Sigmoid colon (tissue), 7 donors: ENCODE measurements around the gene MED16. TPM values are rescaled to one million over a fixed set of nuclear protein-coding genes. Genes with fewer than 3 reads are reported as not detected.
"Not testable (repeated sequence)": the region's sequence is repeated elsewhere in the genome, so short reads cannot be mapped to it uniquely, and the experiment has no call there.

Experiments used
- DNase-seq: peaks from one replicate; pipeline ENCODE4 v3.0.0-alpha.2; 2019
- H3K27ac ChIP-seq, 4 donors: fragments of 200-600 bp; sonication (generic); one replicate each; pipeline ENCODE4 v1.5.1; 2016 to 2019; ENCODE audit warnings: mild to moderate bottlenecking in 1 of 4
- H3K27me3 ChIP-seq, 3 donors: fragments of 200-600 bp; sonication (generic); one replicate each; pipeline ENCODE4 v1.5.1; 2019; ENCODE audit warnings: mild to moderate bottlenecking in 1 of 3
- H3K36me3 ChIP-seq, 4 donors: fragments of 200-600 bp; sonication (generic); one replicate each; pipeline ENCODE4 v1.5.1; 2016 to 2019
- H3K4me1 ChIP-seq, 4 donors: fragments of 200-600 bp; sonication (generic); one replicate each; pipeline ENCODE4 v1.5.1; 2017 to 2019
- H3K4me3 ChIP-seq, 4 donors: fragments of 200-600 bp; sonication (generic); one replicate each; pipeline ENCODE4 v1.5.1; 2017 to 2019; ENCODE audit warnings: mild to moderate bottlenecking in 2 of 4, moderate library complexity in 1 of 4
- H3K9me3 ChIP-seq, 4 donors: fragments of 200-600 bp in 3 of 4; sonication (generic) in 3 of 4; one replicate each; pipeline versions ENCODE4 v1.5.1 to v1.6.1; 2013 to 2019
- CTCF ChIP-seq, 4 experiments: fragments of 450-650 bp in 3 of 4; fragments of 200-600 bp in 1 of 4; IDR thresholded peaks; one replicate each; pipeline ENCODE4 v1.5.1; 2016 to 2019; ENCODE audit warnings: antibody characterized with exemption in 4 of 4, mild to moderate bottlenecking in 3 of 4, moderate library complexity in 2 of 4
- EP300 ChIP-seq, 4 donors: sonication (generic); formaldehyde crosslinking; IDR thresholded peaks; one replicate each; pipeline ENCODE4 v1.6.1; 2017; ENCODE audit warnings: antibody characterized with exemption in 4 of 4
- POLR2A ChIP-seq, 2 donors: fragments of 450-650 bp; IDR thresholded peaks; one replicate each; pipeline ENCODE4 v1.6.1; 2016; ENCODE audit warnings: antibody characterized with exemption in 2 of 2, mild to moderate bottlenecking in 2 of 2, moderate library complexity in 2 of 2
- POLR2AphosphoS5 ChIP-seq, 4 donors: sonication (generic); formaldehyde crosslinking; IDR thresholded peaks; one replicate each; pipeline ENCODE4 v1.6.1; 2017; ENCODE audit warnings: antibody characterized with exemption in 4 of 4
- WGBS, 2 donors: extraction: QIAGEN DNeasy Blood & Tissue Kit; methylation state at CpG; one replicate each; pipeline ENCODE4 v1.1.7; 2013; 5-methylcytosine and 5-hydroxymethylcytosine counted together
- intact Hi-C: fragments of 100-400 bp; cut with DNase I; formaldehyde crosslinking; loops from one replicate; pipeline ENCODE4 v1.15.1; 2023
- polyA plus RNA-seq, 3 donors: library from polyadenylated mRNA; stranded (reverse); fragments of 200-250 nt; gene quantifications; one replicate each; pipeline ENCODE4 v1.2.3, GENCODE V29; 2013
- total RNA-seq, 4 donors: library from RNA; depleted of rRNA; stranded (reverse); fragments of >200 nt; gene quantifications; one replicate each; pipeline ENCODE4 v1.1.0, GENCODE V29; 2016
- donor health status: healthy with polysubstance abuse.
- donor health status: Bipolar disorder and iron deficiency.
- donor health status: healthy.

The MED16 gene
- total and polyA plus RNA-seq, 7 donors: 22.4 to 62.5 (median 33.2) TPM

- no peak for TF ChIP-seq POLR2A (IDR thresholded peaks at IDR 0.05)
- no peak for TF ChIP-seq EP300 (IDR thresholded peaks at IDR 0.05)
- no peak for TF ChIP-seq POLR2AphosphoS5 (IDR thresholded peaks at IDR 0.05)
- intact Hi-C loops: no loop called here
- no peak overlapping the region for H3K27ac ChIP-seq
- no peak for DNase-seq
- peaks cover 0 to 9% (median 6%) of the 10 kb centered on the region in 4 donors for H3K4me1 ChIP-seq
- no peak overlapping the region for H3K4me3 ChIP-seq
- 93% methylated on average over 11 of the region's 11 CpGs for WGBS, 2 donors
- H3K9me3 ChIP-seq: no peaks in the 10 kb centered on the region
- H3K36me3 ChIP-seq: peaks cover 0 to 30% (median 13%) of the 10 kb centered on the region in 4 donors
- no peaks in the 10 kb centered on the region for H3K27me3 ChIP-seq
Observed at GRCh38 chr19:896999-897398, 4.0 kb upstream of the MED16 start.

GRCh38 chr19:896434-896833, 3.4 kb upstream of the MED16 start:
- no peak for TF ChIP-seq POLR2AphosphoS5 (IDR thresholded peaks at IDR 0.05)
- TF ChIP-seq POLR2A (IDR thresholded peaks at IDR 0.05): no peak
- TF ChIP-seq CTCF (IDR thresholded peaks at IDR 0.05): no peak
- 96 to 97% methylated on average over 10 of the region's 10 CpGs for WGBS, 2 donors
- H3K9me3 ChIP-seq: no peaks in the 10 kb centered on the region
- intact Hi-C loops: no loop called here
- peaks cover 0 to 15% (median 11%) of the 10 kb centered on the region in 4 donors for H3K4me1 ChIP-seq
- DNase-seq: no peak
- H3K27me3 ChIP-seq: no peaks in the 10 kb centered on the region
- peaks cover 0 to 24% (median 10%) of the 10 kb centered on the region in 4 donors for H3K36me3 ChIP-seq
- no peak overlapping the region for H3K4me3 ChIP-seq
- H3K27ac ChIP-seq: no peak overlapping the region

- intact Hi-C loops: no loop called here
- WGBS, 2 donors: 2 to 6% methylated on average over 27 of the region's 27 CpGs
- peaks cover 0 to 36% (median 8%) of the 10 kb centered on the region in 4 donors for H3K36me3 ChIP-seq
Observed at GRCh38 chr19:892243-892893, 619 bp downstream of the MED16 start.

GRCh38 chr19:891421-892200, 1.4 kb downstream of the MED16 start:
- H3K9me3 ChIP-seq, H3K27me3 ChIP-seq, intact Hi-C loops, DNase-seq: not testable (repeated sequence)
- H3K27ac ChIP-seq: peak overlapping the region; percentile 89 to 92 (median 90)
- peak overlapping the region; percentile 76 to 96 (median 78) for H3K4me3 ChIP-seq
- H3K4me1 ChIP-seq: peaks cover 0 to 22% (median 18%) of the 10 kb centered on the region in 4 donors
- peaks cover 0 to 32% (median 8%) of the 10 kb centered on the region in 4 donors for H3K36me3 ChIP-seq
- 14 to 43% methylated on average over 50 of the region's 50 CpGs for WGBS, 2 donors

More at GRCh38 chr19:892243-892893, 619 bp downstream of the MED16 start:
- DNase-seq: no peak
- no peaks in the 10 kb centered on the region for H3K27me3 ChIP-seq
- H3K4me3 ChIP-seq: peak overlapping the region; percentile 76 to 96 (median 78)
- H3K4me1 ChIP-seq: peaks cover 0 to 22% (median 18%) of the 10 kb centered on the region in 4 donors
- no peaks in the 10 kb centered on the region for H3K9me3 ChIP-seq
- TF ChIP-seq EP300 (IDR thresholded peaks at IDR 0.05): no peak
- no peak for TF ChIP-seq POLR2AphosphoS5 (IDR thresholded peaks at IDR 0.05)
- TF ChIP-seq POLR2A (IDR thresholded peaks at IDR 0.05): no peak
- no peak for TF ChIP-seq CTCF (IDR thresholded peaks at IDR 0.05)
- H3K27ac ChIP-seq: peak overlapping the region; percentile 89 to 92 (median 90)

GRCh38 chr19:890831-891230, 2.2 kb downstream of the MED16 start:
- Histone ChIP-seq H3K27me3 (no peaks in the 10 kb centered on the region), H3K27ac (no peak overlapping the region), H3K36me3 (peaks cover 3 to 39% (median 15%) of the 10 kb centered on the region in 4 donors), H3K4me3 (no peak overlapping the region), H3K9me3 (no peaks in the 10 kb centered on the region), H3K4me1 (peaks cover 0 to 22% (median 18%) of the 10 kb centered on the region in 4 donors)
- intact Hi-C loops: no loop called here
- DNase-seq: no peak
- 87 to 94% methylated on average over 18 of the region's 18 CpGs for WGBS, 2 donors
- no peak for TF ChIP-seq CTCF (IDR thresholded peaks at IDR 0.05)
- TF ChIP-seq EP300 (IDR thresholded peaks at IDR 0.05): no peak
- TF ChIP-seq POLR2A (IDR thresholded peaks at IDR 0.05): no peak
- TF ChIP-seq POLR2AphosphoS5 (IDR thresholded peaks at IDR 0.05): no peak
